ENCODE data around the gene JCAD.
"Not testable (repeated sequence)": the region's sequence is repeated elsewhere in the genome, so short reads cannot be mapped to it uniquely, and the experiment has no call there.

Gene JCAD

DNA sequence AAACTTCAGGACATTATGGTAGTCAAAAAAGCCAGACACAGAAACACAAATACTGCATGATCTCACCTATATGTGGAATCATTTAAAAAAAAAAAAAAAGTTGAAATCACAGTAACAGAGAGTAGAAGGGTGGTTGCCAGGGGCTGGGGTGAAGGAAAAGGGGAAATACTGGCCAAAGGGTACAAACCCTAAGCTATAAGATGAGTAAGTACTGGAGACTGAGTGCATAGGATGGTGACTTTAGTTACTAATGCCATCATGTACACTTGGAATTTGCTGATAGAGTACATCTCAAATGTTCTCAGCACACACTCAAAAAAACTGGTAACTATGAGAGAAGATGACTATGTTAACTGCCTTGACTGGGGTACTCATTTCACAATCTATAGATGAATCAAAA is 39.9 kb downstream of the JCAD start:
- no peak for DNase-seq

DNA sequence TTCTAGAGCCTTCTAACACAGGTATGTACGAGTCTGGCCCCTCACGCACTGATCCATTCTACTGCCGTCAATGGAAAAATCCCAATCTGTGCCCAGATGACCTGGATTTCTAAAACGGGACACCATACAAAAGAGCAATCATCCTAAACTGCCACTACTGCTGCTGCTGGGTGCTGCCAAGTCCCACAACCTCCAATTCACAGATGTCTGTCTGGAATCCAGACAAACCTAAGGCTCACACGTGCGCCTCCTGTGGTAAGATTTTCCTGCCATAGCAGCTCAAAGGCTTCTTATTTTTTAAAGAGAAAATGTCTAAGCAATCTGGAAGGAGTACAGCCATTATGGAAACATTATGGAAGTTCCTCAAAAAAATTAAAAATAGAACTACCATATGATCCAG is 40.9 kb downstream of the JCAD start:
- no peak for DNase-seq

DNA sequence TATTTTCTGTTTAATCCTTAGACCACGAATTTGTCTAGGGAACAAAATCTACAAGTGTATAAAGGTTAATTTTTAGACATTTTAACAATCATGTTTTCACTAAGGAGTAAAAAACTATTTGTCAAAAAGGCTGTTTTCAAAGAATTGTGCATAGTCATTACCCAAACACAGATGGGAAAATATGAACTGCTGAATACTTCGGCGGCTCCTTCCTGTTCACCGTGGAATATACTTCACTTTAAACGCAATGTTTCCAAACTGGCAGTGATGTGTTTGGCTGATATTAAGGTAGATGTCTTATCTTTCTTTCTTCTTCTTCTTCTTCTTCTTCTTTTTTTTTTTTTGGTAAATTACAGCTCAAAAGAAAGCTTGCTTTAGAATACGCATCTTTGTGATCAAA is 41.4 kb downstream of the JCAD start:
- no peak for DNase-seq

DNA sequence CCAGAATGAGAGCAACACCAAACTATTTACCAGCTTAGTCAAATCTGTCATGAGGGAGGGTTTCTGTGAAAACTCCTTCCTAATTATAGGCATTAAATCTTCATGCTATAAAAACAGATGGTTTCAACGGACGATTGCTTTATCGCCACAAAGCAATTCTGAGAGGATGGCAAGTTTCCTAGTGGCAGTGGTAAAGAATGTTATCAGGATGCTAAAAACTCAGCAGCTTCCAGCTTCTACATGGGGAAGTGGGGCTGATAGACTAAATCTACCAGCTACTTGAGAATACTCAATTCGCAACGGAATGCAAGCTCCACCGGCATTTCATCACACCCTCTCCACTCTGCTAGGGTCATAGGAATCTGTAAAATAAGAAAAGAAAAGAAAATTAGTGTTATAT is 41.8 kb downstream of the JCAD start:
- no peak for DNase-seq

DNA sequence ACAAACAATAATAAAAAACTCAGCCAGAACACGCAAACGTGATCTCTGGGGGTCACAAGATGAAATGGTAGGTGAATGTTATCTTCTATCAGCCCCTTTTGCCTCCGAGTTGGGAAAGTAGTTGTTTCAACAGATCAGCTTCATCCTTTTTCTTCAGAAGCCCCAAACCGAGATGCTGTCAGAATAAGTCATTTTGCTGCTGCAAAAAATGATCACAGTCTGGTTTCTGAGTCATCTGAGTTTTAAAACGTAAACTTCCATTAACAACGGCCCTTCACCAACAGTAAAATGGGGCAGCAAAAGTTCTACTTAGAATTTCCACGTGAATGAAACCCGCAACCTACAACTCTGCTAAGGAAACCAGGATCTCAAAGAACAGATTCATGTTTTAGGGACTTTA is 44.9 kb downstream of the JCAD start:
- no peak for DNase-seq

DNA sequence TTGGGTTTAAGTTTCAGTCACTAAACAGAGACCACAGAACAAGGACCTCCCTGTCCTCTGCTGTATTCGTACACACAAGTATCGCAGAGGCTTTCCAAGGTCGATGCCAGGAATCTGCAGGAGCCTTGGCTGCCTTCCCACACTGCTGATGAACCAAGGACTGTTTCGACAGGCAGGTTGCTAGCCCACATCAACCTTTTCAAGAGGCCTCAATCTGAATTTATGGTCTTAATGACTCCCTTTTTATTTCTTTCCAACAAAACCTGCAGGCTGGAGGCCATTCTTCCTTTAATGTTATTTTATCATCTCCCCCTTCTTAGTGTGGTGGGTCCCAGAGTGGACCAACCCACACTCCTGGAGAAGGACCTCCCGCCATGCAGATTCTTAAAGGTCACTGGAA is 45.6 kb downstream of the JCAD start:
- DNase-seq: peak; percentile 75

DNA sequence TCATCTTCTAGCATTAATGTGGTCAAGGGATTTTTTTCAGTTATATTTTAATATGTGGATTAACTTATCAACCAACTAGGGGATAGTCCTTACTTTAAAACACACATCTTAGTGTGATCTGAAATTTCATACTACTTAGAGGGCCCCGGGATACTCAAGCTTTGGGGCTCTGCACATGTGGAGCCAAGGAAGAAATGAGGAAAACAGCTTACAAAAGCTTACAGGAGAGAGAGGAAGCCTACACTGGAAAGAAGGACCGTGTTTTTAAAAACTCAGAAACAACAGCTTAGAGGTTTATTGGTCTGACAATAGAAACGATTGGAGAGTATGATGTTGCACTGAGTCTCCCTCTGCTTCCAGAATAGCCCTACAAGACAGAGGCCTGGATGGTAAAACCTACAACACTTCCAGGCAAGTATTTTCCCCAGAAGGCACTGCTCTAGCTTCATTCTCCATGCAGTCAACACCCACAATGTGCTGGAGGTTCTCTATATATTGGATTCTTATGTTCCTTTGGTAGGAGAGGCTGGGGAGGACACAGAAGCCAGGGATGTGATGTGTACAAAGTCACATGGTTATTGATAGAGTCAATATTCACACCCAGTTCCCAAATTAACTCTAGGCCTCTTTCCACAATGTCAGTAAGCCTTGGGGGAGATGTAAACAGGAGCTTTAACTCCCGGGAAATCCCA is 47.3 kb downstream of the JCAD start:
- DNase-seq: no peak

DNA sequence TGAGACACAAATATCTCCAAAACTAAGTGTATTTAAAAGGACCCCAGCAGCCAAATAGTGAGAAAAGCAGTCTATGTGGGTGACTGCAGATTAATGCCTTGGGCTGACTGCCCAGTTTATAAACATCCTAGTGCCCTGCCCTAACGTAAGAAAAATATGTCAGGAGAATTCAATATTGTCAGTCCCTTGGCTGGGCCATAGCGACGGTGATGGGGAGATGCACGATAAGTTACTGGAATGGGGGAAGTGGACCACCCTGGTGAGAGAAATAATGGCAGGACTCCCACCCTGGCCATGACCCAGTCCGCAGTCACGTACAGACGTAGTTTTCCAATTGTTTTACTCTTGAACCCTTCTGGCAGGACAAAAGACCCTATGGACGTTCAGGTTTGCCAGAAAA is 48.0 kb downstream of the JCAD start:
- DNase-seq: peak; percentile 83

DNA sequence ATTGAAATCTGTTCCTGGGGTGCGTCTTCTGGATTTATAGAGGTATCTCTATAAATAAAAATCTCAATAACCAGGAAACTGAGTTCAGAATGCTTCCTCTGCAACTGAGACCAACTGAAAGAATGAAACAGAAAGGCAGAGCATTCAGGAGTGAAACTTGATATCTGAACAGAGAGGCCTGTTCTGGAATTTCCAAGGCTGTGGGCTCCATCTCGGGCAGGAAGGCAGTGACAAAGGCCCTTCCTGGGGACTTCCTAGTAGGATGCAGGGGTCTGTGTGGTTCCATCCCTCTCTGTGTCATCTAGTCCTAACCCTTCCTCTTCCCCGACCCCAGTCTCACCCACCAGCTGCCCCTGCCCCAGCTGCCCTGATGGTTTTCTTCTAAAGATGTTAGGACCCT is 52.0 kb downstream of the JCAD start:
- DNase-seq: no peak

DNA sequence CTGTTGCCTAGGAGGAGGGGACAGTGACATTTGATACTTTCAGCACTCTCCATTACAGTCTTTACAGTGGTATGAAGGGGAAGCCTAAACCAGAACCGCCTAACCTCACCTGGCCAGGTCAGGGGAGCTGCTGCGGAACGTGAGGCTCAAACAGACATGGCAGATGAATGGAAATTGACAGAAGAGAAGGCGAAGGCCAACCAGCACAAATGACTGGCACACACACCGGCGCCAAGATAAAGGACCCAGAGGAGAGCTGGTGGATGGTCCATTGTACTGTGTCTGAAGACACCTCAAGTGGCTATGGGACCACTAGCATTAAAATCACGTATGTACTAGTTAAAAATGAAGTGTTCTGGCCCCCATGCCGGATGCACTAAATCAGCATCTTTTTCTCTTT is 53.0 kb downstream of the JCAD start:
- no peak for DNase-seq

DNA sequence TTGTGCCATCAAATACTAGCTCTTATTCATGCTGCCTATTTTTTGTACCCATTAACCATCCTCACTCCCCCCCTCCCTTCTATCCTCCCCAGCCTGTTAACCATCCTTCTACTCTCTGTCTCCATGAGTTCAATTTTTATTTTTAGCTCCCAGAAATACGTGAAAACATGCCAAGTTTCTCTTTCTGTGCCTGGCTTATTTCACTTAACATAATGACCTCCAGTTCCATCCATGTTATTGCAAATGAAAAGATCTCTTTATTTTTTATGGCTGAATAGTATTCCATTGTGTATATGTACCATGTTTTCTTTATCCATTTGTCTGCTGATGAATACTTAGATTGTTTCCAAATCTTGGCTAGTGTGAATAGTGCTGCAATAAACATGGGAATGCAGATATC is 54.3 kb downstream of the JCAD start:
- not testable (repeated sequence) for DNase-seq

DNA sequence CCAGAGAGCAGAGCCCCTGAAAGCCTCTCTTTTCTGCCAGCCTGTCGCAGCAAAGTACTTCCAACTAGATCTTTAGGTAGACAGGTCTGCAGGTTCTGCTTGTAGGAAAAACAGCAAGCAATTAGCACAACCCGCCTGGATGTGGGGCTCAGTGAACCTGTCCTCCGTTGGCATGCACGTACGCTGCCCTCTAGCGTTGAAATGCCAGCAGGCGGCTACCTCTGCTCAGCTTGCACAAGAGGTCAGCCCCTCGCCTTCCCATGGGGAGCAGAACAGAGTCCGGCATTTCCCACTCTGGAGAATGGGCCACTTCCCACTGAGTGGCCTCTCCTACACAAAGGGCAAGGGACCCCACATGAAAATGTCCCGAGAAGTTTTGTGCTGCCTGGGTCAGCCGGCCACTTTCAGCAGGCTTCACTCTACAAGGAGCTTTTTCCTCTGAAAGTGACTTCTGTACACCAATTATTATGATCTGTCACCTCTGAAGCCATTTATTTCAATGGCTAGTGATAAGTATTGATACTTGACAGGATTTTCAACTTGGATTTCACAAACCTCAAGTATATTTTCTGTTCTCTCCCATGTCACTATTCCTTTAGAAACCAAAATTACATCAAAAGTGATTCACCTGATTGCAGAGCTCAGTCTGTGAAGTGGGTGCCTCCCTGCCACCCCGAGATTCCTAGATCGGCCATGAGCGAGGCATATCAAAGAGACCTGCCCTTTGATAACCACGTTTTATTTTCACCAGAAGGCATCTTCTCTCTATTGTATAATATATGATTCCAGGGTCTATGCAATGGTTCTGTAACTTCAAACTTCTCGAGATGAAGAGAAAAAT is 56.7 kb downstream of the JCAD start:
- DNase-seq: peak; percentile 73

DNA sequence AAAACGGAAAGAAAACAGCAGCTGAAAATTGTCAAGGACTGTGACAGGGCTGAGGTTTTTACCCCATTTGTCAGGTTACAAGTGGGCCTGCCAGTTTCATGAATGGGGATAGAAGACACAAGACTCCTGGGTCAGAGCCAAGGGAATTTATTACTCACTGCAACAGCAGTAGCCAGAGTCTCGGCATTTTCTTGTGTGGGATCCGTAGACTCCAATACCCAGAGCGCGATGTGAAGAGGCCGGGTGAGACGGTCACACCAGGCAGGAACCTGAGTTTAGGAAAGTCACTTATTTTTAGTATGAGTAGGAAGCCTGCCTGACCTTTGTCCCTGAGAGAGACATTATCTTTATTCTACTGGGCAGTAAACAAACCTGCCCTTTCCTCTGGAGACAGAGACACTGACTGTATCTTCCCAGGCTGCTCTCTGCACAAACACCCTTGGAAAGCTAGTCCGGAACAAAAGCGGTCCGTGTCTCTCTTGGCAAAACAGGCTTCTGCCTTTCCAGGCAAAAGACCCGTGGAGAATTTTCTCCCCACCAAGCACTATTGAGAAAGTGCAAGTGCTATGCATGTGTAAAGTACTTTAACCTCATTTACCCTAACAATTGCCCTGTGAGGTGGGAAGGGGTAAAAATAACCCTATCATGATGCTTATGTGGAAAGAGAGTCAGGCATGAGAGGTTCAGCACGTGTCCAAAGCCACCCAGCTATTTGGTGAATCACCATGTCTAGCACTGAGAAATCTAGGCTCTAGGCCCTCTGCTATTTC is 58.4 kb downstream of the JCAD start:
- DNase-seq: peak; percentile 54

DNA sequence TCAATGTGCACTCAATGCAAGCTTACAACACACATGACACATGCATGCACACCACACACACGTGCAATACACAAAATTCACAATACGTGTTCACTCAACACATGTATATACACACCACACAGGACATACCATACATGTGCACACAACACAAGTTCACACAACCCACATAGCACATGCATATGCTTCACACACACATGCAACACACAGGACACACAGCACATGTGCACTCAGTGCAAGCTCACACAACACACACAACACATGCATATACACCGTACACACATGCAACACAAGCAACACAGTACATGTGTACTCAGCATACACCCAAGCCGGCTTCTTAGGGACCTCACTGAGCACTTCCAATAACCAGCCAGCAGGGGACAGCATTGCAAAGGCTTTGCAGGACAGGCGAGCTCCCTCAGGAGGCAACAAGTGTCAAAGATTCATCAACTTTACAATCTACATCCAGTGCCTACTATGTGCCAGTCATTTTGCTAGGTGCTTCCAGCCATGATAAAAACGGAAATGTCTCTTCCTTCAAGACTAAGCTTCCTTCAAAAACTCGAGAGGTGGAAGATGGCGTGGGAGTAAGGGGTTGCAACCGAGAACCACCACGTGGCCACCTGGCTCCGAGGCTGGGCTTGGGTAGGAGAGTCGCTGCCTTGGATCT is 61.1 kb downstream of the JCAD start:
- peak; percentile 76 for DNase-seq

DNA sequence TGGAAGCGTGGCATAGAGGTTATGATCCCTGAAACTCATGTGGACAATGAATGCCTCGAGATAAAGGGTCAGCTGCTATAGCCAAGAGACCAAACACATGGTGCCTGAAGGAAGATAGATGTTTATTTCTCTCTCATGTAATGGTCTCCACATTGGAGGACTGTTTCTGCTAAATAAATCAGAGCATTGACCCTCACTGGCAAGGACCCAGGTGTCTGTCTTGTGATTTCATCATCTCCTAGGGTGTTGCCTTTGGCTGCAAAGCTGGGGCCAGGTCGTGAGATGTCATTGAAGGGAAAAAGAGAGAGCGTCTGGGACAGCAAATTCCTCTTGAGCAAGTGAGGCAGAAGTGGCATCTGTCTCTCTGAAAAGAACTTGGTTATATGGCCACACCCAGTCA is 64.6 kb downstream of the JCAD start:
- no peak for DNase-seq

DNA sequence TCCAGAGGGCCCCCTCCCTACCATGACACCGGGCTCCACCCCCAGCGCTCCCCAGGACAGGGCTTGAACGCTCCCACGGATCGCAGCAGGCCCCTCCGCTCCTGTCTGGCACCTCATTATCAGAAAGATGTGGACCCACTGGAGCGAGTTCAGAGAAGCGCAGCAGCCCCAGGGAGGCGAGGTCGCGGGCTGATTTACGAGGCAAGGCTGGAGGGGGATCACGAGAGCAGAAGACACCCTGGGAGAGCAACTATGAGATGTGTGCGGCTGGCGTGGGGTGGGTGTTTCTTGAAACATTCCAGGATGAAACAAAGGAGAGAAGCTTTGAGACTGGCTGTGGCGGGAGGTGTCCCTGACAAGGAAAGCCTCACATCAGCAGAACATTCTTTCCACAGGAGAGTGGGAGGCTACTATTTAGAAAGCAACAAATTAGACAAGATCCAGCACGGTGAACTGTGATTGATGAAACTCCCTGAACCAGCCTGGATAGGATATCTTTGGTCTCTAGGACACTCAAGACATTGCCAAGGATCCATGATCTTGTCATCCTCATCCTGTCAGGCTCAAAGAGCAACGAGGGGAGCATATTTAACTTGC is 66.0 kb downstream of the JCAD start:
- no peak for DNase-seq

DNA sequence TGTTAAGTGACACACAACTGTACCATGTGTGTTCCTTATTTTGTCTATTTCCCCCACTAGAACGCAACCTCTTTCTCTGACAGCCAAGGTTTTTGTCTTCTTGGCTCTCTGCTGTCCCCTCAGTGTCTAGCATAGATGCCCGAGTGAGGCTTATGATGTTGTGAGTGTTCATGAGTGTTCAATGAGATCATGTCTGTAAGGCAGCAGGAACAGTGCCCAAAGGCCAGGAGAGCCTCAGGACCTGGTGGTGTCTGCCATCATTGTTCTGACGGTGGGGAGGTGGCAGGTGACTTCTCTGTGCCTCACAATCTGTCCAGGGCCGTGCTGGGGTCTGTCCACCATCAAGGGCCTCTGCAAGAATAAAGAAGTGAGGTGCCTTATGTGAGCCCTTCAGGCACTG is 66.5 kb downstream of the JCAD start:
- no peak for DNase-seq

DNA sequence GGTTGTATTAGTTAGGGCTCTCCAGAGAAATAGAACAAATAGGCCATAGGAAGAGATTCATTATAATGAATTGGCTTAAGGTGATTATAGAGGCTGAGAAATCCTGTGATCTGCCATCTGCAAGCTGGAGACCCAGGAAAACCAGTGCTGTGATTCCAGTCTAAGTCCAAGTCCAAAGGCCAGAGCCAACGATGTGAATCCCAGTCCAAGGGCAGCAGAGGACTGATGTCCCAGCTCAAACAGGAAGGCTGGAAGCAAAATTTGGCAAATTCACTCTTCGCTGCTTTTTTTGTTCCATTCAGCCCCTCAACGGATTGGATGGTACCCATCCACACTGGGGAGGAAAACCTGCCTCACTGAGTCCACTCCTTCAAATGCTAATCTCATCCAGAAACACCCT is 68.0 kb downstream of the JCAD start:
- DNase-seq: no peak

DNA sequence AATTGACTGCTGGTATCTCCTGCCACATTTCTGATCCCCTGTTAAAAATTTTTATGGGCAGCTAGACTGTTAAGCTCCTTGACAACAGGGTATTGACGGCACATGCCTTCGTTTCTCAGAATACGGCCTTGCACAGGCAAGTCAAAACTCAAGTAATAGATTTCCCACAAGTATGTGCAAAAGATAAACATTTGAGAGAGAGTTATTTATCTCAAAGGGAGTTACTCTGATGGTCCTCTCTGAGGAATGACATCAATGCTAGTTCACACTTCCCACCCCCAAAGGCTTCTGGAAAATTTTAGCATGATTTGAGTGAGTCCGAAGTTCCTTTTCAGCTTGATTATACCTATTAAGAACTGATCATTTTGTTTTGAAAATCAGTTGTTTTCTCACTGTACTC is 71.9 kb downstream of the JCAD start:
- no peak for DNase-seq

DNA sequence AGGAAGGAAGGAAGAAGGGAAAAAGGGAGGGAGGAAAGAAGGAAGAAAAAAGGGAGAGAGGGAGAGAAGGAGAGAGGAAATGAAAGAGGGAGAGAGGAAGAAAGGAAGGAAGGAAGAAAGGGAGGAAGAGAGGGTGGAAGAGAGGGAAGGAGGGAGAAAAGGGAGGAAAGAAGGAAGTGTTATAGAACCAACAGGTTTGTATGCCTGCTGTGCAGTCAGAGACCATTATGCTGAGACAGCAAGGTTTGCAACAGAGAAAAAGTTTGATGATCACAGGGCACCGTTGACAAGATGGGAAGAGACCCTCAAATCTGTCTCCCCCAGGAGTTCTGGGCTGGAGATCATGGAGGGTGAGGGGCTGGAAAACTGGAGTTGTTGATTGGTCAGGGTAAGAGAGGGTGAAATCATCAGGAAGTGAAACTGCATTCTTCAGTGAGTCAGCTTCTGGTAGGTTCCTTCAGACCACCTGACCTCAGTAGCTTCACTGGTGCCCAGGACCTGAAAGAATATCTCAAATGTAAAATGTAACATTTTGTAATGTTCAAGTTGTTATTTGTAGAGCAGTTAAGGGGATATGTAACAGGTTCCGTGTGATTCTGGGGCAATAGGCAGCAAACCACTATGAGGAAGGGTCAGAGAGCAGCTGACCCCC is 76.3 kb downstream of the JCAD start:
- no peak for DNase-seq

DNA sequence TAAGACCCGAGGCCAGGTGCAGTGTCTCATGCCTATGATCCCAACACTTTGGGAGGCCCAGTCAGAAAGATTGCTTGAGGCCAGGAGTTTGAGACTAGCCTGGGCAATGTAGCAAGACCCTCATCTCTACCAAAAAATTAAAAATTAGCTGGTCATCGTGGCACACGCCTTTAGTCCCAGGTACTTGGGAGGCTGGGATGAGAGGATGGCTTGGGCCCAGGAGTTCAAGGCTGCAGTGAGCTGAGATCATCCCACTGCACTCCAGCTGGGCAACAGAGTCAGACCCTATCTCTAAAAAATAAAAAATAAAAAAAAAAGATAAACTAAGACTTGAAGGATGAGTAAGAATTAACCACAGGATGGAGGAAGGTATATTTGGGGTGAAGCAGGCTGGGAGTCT is 77.9 kb downstream of the JCAD start:
- no peak for DNase-seq

DNA sequence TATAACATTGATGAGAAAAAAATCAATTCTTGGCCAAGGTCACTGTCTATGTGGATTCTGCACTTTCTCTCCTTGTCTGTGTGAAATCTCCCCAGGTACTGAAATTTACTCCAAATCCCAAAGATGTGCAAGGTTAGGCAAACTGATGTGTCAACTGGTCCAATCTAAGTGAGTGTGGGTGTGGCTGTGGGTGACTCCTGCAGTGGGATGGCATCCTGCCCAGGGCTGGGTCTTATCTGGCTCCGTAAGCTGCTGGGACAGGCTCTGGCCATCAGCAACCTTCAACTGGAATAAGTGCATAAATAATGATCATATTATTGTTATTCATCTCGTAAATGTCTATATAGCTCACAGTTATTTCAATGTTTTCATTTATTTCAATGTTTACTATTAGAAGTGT is 79.3 kb downstream of the JCAD start:
- DNase-seq: no peak

Data from left hindlimb (tissue), 1 donor.